GM06990 (cell line): ENCODE data around the gene MACC1.

Source experiments
- DNase-seq: peaks from one replicate; pipeline ENCODE4 v3.0.0-alpha.2; 2011; ENCODE audit not compliant: insufficient read length; ENCODE audit errors: extremely low read depth
- H3K27me3 ChIP-seq: replicated peaks from 2 replicates; pipeline ENCODE4 v1.6.0; 2011; ENCODE audit warnings: low read length; ENCODE audit not compliant: control insufficient read depth, insufficient read depth
- H3K36me3 ChIP-seq: 2 replicates; pipeline ENCODE4 v1.5.1; 2011; ENCODE audit warnings: low read length; ENCODE audit not compliant: control insufficient read depth, insufficient read depth
- H3K4me3 ChIP-seq: replicated peaks from 2 replicates; pipeline ENCODE4 v1.5.1; 2011; ENCODE audit warnings: low read depth, mild to moderate bottlenecking, control low read depth, low read length
- TF ChIP-seq, protein P1 (sequence below): IDR thresholded peaks from 2 replicates; pipeline ENCODE4 v1.5.1; 2011; ENCODE audit warnings: low read length, control low read depth, mild to moderate bottlenecking, inconsistent platforms; ENCODE audit not compliant: insufficient read depth, poor library complexity, severe bottlenecking

Gene MACC1

DNA sequence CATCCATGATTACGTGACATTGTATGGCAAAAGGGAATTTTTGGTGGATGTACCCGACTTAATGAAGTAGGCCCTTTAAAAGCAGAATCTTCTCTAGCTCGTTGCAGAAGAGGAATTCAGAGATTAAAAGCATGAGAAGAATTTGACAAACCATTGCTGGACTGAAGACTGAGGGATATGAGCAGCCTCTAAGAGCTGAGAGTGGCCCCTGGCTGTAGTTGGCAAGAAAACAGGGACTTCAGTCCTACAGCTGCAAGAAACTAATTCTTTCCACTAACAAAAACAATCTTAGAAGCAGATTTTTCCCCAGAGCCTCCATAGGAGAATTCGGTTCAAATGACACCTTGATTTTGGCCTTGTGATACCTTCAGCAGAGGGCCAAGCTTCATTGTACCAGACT lies 34.1 kb downstream of the MACC1 start:
- Histone ChIP-seq H3K4me3 (no peak overlapping the region), H3K27me3 (no peaks in the 10 kb centered on the region), H3K36me3 (no peaks in the 10 kb centered on the region; the same call in 1 of the 2 replicates)
- DNase-seq: no peak
- TF ChIP-seq, protein P1, sequence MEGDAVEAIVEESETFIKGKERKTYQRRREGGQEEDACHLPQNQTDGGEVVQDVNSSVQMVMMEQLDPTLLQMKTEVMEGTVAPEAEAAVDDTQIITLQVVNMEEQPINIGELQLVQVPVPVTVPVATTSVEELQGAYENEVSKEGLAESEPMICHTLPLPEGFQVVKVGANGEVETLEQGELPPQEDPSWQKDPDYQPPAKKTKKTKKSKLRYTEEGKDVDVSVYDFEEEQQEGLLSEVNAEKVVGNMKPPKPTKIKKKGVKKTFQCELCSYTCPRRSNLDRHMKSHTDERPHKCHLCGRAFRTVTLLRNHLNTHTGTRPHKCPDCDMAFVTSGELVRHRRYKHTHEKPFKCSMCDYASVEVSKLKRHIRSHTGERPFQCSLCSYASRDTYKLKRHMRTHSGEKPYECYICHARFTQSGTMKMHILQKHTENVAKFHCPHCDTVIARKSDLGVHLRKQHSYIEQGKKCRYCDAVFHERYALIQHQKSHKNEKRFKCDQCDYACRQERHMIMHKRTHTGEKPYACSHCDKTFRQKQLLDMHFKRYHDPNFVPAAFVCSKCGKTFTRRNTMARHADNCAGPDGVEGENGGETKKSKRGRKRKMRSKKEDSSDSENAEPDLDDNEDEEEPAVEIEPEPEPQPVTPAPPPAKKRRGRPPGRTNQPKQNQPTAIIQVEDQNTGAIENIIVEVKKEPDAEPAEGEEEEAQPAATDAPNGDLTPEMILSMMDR: no peak

DNA sequence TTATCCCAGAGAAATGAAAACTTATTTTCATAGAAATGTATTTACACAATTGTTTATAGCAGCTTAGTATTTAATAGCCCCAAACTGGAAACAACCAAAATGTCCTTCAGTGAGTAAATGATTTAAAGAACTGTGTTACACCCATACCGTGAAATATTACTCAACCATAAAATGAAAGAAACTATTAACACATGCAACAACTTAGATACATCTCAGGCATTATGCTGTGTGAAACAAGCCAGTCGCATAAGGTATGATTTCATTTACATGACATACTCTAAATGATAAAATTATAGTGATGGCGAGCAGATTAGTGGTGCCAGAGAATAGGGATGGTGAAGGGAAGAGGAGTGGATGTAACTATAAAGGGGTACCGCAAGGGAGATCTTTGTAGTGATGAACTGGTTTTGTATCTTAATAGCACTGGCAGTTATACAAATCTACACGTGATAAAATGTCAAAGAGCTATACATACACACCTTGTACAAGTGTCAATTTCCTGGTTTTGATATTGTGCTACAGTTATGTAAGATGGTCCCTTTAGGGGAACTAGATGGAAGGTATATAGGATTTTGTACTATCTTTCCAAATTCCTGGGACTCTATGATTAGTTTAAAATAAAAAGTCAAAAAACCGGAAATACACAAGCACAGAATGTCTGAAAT lies 40.5 kb downstream of the MACC1 start:
- TF ChIP-seq, protein P1: no peak
- H3K27me3 ChIP-seq: no peaks in the 10 kb centered on the region
- H3K4me3 ChIP-seq: no peak overlapping the region
- DNase-seq: no peak
- no peaks in the 10 kb centered on the region for H3K36me3 ChIP-seq

DNA sequence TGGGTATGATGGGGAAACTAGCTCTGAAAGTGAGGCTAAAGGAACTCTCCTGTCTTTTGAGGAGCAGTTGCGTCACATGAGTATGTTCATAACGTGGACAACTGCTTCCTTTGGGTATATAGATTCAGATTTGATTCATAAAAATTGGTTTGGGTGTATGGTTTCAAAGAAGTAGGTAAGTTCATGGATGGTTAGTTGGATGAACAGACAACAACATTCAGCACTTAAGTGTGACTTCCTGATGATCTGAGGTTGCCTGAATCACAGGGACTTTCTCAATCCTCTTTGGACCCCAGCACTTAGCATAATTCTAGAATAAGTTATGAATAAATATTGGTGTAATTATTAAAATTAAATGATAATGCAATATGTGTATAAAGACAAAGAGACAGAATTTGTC lies 43.4 kb downstream of the MACC1 start:
- TF ChIP-seq, protein P1: no peak
- Histone ChIP-seq H3K27me3 (no peaks in the 10 kb centered on the region), H3K36me3 (no peaks in the 10 kb centered on the region; the same call in 1 of the 2 replicates), H3K4me3 (no peak overlapping the region)
- DNase-seq: no peak

DNA sequence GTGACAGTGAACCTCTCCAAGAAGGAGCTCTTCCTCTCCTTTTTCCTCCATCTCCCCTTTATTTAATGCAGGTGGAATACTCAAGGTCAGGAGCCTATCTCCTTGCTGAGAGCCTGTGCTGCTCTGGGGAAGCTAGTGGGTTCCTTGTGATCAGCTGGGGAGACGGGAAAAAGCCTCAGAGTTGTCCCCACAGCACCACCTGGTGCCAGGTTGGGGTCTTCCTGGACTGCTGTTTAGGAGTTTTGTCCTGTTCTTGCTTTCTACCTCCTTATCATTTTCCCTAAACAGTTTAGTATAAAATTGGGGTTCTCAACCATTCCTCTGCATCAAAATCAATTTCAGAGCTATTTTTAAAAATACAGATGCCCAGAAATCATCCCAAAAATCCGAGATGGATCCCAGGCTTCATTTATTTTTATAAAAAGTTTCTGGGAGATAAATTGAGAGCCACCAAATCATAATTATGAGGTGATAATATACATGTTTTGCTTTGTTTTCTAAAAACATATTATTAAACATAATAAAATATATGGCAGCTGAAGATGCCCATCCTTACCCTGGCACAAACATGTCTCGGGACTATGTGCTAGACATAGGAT lies 44.3 kb downstream of the MACC1 start:
- no peak overlapping the region for H3K4me3 ChIP-seq
- no peaks in the 10 kb centered on the region for H3K27me3 ChIP-seq
- no peak for DNase-seq
- TF ChIP-seq, protein P1: peak; percentile 55
- H3K36me3 ChIP-seq: no peaks in the 10 kb centered on the region; the same call in 1 of the 2 replicates

DNA sequence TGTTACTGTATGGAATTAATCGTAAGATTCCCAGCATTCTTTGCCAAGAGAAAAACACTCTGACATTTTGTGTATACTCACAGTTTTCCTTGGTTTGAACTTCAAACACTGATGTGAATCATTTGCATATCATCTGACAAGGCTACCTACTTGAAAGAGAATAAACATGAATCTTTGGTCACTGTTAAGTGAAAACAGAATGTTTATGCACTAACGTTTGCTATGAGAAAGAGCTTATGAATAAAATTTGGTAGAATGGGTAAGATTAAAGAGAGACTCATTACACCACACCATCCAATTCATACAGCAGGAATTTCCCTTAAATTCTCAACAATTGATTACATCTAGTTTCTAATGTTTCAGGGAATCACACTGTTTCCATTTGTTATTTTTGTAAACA lies 46.6 kb downstream of the MACC1 start:
- Histone ChIP-seq H3K4me3 (no peak overlapping the region), H3K27me3 (no peaks in the 10 kb centered on the region), H3K36me3 (peaks cover 3% of the 10 kb centered on the region)
- TF ChIP-seq, protein P1: no peak
- no peak for DNase-seq
